Activated T-cell treated with anti-CD3 and anti-CD28 coated beads, Interleukin-2, amount 50 U/mL, for 4 hours (primary cell): Measurements from ENCODE around the gene ESRP2. TPM values are rescaled to one million over a fixed set of nuclear protein-coding genes. Genes with fewer than 3 reads are reported as not detected.

Experiments used
- ATAC-seq, 2 donors: fragments of 200-7000 bp; cut with Tn5 transposase; one replicate each; pipeline ENCODE4 v1.10.0; 2021
- DNase-seq: peaks from one replicate; pipeline ENCODE4 v3.0.0-alpha.2; 2020
- H3K27me3 Mint-ChIP-seq: one replicate; pipeline ENCODE4 v1.8.0; 2021; ENCODE audit warnings: low read depth, mixed read lengths
- H3K36me3 Mint-ChIP-seq: one replicate; pipeline ENCODE4 v1.8.0; 2022; ENCODE audit warnings: mixed read lengths; ENCODE audit not compliant: insufficient read depth
- H3K4me1 Mint-ChIP-seq: one replicate; pipeline ENCODE4 v1.8.0; 2021; ENCODE audit warnings: low read depth, mixed read lengths
- H3K4me3 Mint-ChIP-seq: one replicate; pipeline ENCODE4 v1.8.0; 2021; ENCODE audit warnings: mild to moderate bottlenecking, moderate library complexity, mixed read lengths
- H3K9me3 Mint-ChIP-seq: one replicate; pipeline ENCODE4 v1.8.0; 2021; ENCODE audit warnings: mixed read lengths
- total RNA-seq, 3 donors: library from RNA; stranded (reverse); gene quantifications; one replicate each; pipeline ENCODE4 v1.2.1, GENCODE V29; 2021

The ESRP2 gene
- total RNA-seq, 3 donors from 2014 or later, result 0.53 to 1.3 (median 0.68) TPM

- no peaks in the 10 kb centered on the region for H3K9me3 Mint-ChIP-seq
- H3K27me3 Mint-ChIP-seq, result no peaks in the 10 kb centered on the region
- peaks cover 14% of the 10 kb centered on the region for H3K36me3 Mint-ChIP-seq
- no peaks in the 10 kb centered on the region for H3K4me1 Mint-ChIP-seq
- ATAC-seq (no peak), DNase-seq (no peak)
- H3K4me3 Mint-ChIP-seq, result no peak overlapping the region
These were observed 41.7 kb downstream of the ESRP2 start for GRCh38 chr16:68194251-68194650.

GRCh38 chr16:68190736-68191510 is 45.0 kb downstream of the ESRP2 start:
- Mint-ChIP-seq H3K36me3 (peaks cover 22% of the 10 kb centered on the region), H3K27me3 (no peaks in the 10 kb centered on the region)
- ATAC-seq, result no peak

GRCh38 chr16:68190081-68190480 is 45.8 kb downstream of the ESRP2 start:
- DNase-seq (no peak), ATAC-seq (no peak)
- no peak overlapping the region for H3K4me3 Mint-ChIP-seq
- no peaks in the 10 kb centered on the region for H3K4me1 Mint-ChIP-seq
- no peaks in the 10 kb centered on the region for H3K27me3 Mint-ChIP-seq
- H3K9me3 Mint-ChIP-seq, result no peaks in the 10 kb centered on the region
- H3K36me3 Mint-ChIP-seq, result peaks cover 24% of the 10 kb centered on the region

More at GRCh38 chr16:68190736-68191510, 45.0 kb downstream of the ESRP2 start:
- Mint-ChIP-seq H3K9me3 (no peaks in the 10 kb centered on the region), H3K4me1 (no peaks in the 10 kb centered on the region), H3K4me3 (no peak overlapping the region)
- DNase-seq, result no peak

GRCh38 chr16:68188170-68188569 is 47.8 kb downstream of the ESRP2 start:
- no peak for ATAC-seq
- no peak for DNase-seq
- no peaks in the 10 kb centered on the region for H3K27me3 Mint-ChIP-seq

GRCh38 chr16:68187505-68187904 is 48.4 kb downstream of the ESRP2 start:
- peaks cover 35% of the 10 kb centered on the region for H3K36me3 Mint-ChIP-seq

More at GRCh38 chr16:68188170-68188569, 47.8 kb downstream of the ESRP2 start:
- Mint-ChIP-seq H3K4me1 (no peaks in the 10 kb centered on the region), H3K4me3 (no peak overlapping the region), H3K36me3 (peaks cover 32% of the 10 kb centered on the region), H3K9me3 (no peaks in the 10 kb centered on the region)

GRCh38 chr16:68186877-68187276 is 49.0 kb downstream of the ESRP2 start:
- ATAC-seq, result no peak
- H3K4me1 Mint-ChIP-seq, result no peaks in the 10 kb centered on the region
- no peak overlapping the region for H3K4me3 Mint-ChIP-seq
- no peaks in the 10 kb centered on the region for H3K27me3 Mint-ChIP-seq
- peaks cover 37% of the 10 kb centered on the region for H3K36me3 Mint-ChIP-seq
- DNase-seq, result no peak
- no peaks in the 10 kb centered on the region for H3K9me3 Mint-ChIP-seq

More at GRCh38 chr16:68187505-68187904, 48.4 kb downstream of the ESRP2 start:
- Mint-ChIP-seq H3K4me1 (no peaks in the 10 kb centered on the region), H3K9me3 (no peaks in the 10 kb centered on the region), H3K27me3 (no peaks in the 10 kb centered on the region), H3K4me3 (no peak overlapping the region)
- no peak for ATAC-seq
- DNase-seq, result no peak

- Mint-ChIP-seq H3K4me3 (no peak overlapping the region), H3K27me3 (no peaks in the 10 kb centered on the region), H3K4me1 (peaks cover 5% of the 10 kb centered on the region), H3K9me3 (no peaks in the 10 kb centered on the region), H3K36me3 (peaks cover 43% of the 10 kb centered on the region)
- no peak for DNase-seq
- no peak for ATAC-seq
These were observed 52.9 kb downstream of the ESRP2 start for GRCh38 chr16:68183046-68183445.

- no peak overlapping the region for H3K4me3 Mint-ChIP-seq
- H3K36me3 Mint-ChIP-seq, result peaks cover 46% of the 10 kb centered on the region
- H3K27me3 Mint-ChIP-seq, result no peaks in the 10 kb centered on the region
- H3K9me3 Mint-ChIP-seq, result no peaks in the 10 kb centered on the region
- peaks cover 15% of the 10 kb centered on the region for H3K4me1 Mint-ChIP-seq
- DNase-seq (no peak), ATAC-seq (no peak)
These were observed 56.1 kb downstream of the ESRP2 start for GRCh38 chr16:68179855-68180254.

GRCh38 chr16:68179196-68179795 is 56.6 kb downstream of the ESRP2 start:
- DNase-seq (no peak), ATAC-seq (no peak)
- no peaks in the 10 kb centered on the region for H3K27me3 Mint-ChIP-seq
- H3K4me3 Mint-ChIP-seq, result no peak overlapping the region
- H3K36me3 Mint-ChIP-seq, result peaks cover 47% of the 10 kb centered on the region
- peaks cover 15% of the 10 kb centered on the region for H3K4me1 Mint-ChIP-seq
- no peaks in the 10 kb centered on the region for H3K9me3 Mint-ChIP-seq

Other genes starting within 250 kb of the ESRP2 start
- under 1 TPM; 0.47 to 0.81 (median 0.71) TPM for gene DPEP2, start 236.6 kb downstream of the ESRP2 start, total RNA-seq
- not detected for gene DPEP2NB, start 220.2 kb downstream of the ESRP2 start, total RNA-seq
- gene DDX28, start 212.9 kb downstream of the ESRP2 start, total RNA-seq, result 10 to 100 TPM; 34.9 to 40.3 (median 39.1) TPM
- gene DUS2, start 212.8 kb downstream of the ESRP2 start, total RNA-seq, result 10 to 100 TPM; 35.9 to 37.4 (median 37.1) TPM
- 10 to 100 TPM; 64.8 to 72.3 (median 65.3) TPM for gene NFATC3, start 150.8 kb downstream of the ESRP2 start, total RNA-seq
- gene PLA2G15, start 9.2 kb upstream of the ESRP2 start, total RNA-seq, result 10 to 100 TPM in 1 of 3 donors, 1 to 10 TPM in 2; 7.4 to 11.0 (median 7.9) TPM
- gene SLC7A6, start 28.4 kb upstream of the ESRP2 start, total RNA-seq, result 100 to 1,000 TPM in 2 of 3 donors, 10 to 100 TPM in 1; 91.3 to 103 (median 103) TPM
- gene SLC7A6OS, start 74.8 kb upstream of the ESRP2 start, total RNA-seq, result 10 to 100 TPM; 19.0 to 27.6 (median 21.5) TPM
- gene PRMT7, start 74.9 kb upstream of the ESRP2 start, total RNA-seq, result 10 to 100 TPM; 60.3 to 66.8 (median 63.0) TPM
- gene SMPD3, start 212.4 kb upstream of the ESRP2 start, total RNA-seq, result under 1 TPM; 0.24 to 0.71 (median 0.40) TPM